HG03039 (cell line): ENCODE data around the gene MECR.

ENCODE experiments used
- ATAC-seq: cut with Tn5 transposase; IDR thresholded peaks from one replicate; pipeline ENCODE4 v1.9.1; 2021; ENCODE audit warnings: mild to moderate bottlenecking, moderate library complexity; ENCODE audit not compliant: unreplicated experiment

MECR gene

DNA sequence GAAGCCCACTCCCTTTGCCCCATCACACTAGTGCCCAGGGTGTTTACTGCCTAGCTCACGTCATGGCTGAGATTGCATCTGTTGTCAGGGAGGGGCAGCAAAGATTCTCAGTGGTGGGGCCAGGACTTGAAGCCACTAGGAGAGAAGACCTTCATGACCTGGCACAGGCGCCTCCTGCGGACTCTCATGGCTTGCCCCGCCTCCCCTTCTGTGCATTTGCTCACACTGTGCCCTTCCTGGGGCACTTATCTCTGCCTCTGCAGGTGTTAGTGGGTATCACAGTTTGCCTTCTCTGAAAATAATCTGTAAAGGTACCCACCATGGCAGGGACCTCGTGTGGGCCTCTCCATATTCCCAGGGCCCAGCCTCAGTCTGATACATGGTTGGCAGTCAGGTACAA lies 25.7 kb upstream of the MECR start:
- no peak for ATAC-seq

DNA sequence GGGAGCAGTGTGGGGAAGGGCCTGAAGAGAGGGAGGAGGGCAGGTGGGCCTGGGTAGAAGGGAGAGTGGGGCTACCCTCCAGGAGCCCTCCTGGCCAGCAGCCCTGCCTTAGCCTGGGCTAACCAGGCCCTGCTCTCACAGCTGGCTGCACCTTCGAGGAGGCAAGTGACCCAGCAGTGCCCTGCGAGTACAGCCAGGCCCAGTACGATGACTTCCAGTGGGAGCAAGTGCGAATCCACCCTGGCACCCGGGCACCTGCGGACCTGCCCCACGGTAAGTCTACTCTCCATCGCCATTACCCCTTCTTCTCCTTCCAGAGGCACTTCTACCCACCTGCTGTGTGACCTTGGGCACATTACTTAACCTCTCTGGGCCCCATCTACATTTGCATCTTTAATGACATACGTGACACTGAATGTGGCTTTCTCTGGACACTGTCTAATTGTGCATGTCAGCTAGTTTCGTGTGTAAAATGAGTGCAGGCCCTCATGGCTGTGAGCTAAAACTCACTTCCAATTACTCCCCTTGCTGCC lies 24.5 kb upstream of the MECR start:
- no peak for ATAC-seq

DNA sequence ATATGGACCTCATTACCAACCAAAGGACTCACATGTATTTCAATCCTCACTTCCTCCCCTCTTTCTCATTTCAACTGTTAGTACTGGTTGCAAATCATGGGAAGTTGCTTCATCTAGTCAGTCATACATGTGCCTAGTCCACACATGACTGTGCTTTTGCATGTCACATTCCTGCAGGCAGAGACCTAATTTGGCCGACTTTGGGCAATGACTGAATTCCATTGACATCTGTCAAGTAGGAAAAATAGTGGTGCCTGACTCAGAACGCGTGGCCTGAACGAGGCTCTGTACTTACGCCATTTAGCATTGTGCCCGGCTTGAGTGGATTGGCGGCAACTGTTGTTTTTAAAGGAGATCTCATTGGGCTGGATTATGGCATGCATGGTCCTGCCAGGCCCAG lies 23.6 kb upstream of the MECR start:
- no peak for ATAC-seq

DNA sequence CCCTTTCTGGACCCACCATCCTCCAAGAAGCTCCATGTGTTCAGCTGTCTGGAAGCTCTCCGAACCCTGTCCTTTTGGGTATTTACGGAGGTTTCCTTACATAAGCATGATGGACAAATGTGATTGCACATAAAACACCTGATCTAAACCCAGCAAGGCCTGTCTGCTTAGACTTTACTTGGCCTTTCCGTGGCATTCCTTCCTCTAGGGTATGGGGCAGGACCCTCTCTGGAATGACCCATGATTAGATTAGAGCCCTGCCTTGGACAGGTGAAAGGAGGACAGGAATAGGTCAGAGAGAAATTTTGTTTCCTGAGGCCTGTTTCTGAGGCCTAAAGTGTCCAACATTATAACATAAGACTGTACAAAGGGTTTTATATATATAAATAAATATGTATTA lies 22.4 kb upstream of the MECR start:
- no peak for ATAC-seq

DNA sequence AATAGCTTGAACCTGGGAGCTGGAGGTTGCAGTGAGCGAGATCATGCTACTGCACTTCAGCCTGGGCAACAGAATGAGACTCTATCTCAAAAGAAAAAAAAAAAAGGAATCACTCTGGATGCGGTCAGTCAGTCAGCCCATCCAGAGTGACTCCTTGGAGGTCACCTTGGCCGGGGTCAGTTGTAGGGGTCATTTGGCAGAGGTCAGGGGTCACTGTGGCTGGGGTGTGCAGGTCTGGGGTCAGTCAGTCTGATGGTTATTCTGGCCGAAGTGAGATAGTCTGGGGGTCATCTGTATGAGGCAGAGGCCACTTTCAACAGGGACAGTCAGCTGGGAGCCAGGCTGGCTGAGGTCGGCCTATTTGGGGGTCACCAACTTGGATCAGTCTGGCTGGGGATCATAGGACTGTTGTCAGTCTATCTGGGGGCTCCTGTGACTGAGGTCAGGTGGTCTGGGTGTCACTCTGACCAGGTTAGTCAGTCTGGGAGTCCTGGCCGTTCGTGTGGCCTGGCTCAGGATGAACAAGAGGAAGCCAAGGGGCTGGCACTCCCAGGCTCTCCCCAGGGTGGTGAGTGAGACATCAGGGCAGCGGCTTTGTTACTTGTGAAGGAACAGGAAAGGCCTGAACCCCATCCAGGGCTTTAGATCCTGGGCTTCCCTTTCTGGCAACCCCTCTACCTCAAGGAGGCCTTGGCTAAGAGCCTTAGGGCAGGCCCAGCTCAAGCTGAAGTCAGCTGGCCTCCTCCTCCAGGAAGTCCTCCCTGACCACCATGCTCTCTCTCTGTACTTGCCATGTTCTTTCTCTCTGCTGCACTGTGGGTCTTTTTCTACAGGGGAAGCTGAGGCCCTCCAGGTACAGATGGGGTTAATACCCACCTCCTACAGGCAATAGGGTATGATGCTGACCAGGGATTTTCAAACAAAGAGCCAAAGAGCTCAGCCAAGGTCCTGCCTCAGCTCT lies 20.7 kb upstream of the MECR start:
- ATAC-seq = no peak

DNA sequence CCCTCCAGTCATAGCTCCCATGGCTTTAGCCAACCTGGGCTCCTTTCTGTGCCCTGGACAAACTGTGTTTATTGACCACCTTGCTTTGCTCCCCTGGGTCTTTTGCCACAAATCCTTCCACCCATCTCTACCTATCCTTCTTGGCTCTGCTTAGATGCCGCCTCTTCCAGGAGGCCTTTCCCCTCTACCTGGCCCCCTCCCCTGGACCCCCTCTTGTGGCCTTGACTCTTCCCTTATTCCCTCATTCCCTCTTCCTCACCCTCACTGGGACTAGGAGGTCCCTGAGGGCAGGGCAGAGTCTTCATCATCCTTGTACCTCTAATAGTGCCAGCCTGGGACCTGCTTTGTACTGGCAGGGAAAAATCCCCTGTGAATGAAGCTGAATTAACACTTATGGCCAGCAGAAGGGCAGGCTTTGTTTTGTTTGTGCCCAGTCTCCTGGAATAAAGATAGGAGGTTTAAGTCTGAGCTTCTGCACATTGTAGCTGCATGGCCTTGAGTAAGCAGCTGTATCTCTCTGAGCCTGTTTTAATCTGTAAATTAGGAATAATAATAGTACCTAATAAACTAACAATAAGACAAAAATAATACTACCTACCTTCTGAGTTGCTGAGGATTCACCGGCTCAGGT lies 19.3 kb upstream of the MECR start:
- ATAC-seq = no peak

DNA sequence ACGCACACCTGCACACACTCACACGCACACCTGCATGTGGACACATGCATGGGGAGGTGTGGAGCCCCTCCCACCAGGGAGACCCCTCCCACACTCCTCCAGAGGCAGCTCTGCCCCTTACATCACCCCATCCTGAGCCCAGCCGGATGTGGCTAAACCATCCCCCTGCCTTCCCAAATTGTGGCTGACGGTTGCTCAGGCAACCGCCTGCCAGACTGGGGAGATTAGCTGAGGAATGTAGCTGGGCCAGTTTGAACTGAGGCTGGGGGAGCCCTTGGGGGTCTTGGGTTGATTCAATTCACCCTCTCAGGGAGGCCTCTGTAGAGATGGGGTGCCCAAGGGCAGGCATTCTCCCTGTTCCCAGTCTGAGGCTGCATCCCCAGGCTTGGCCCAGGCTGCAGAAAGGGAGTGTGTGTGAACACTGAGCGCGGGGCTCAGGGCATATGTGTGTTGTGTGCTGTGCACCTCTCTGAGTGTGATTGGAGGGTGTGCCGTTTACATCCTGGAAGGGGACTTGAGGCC lies 18.5 kb upstream of the MECR start:
- ATAC-seq = no peak

DNA sequence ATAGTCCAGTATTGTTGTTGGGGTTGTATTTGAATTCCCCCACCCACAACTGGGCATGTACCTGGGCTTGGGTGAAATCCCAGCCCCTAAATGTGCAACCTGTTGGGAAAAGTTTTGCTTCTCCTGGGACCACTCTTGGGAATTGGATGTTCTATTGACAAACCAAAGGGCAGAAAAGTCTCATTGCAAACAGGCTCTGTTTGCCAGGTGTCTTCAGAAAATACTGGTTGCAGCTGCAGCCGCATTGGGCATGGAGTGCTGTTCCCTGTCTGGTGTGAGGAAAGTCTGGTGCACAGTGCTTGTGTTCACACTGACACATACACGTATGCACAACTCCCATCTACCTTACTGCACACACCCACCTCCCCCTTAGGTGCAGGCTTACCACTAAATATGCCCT lies 17.7 kb upstream of the MECR start:
- ATAC-seq = no peak

DNA sequence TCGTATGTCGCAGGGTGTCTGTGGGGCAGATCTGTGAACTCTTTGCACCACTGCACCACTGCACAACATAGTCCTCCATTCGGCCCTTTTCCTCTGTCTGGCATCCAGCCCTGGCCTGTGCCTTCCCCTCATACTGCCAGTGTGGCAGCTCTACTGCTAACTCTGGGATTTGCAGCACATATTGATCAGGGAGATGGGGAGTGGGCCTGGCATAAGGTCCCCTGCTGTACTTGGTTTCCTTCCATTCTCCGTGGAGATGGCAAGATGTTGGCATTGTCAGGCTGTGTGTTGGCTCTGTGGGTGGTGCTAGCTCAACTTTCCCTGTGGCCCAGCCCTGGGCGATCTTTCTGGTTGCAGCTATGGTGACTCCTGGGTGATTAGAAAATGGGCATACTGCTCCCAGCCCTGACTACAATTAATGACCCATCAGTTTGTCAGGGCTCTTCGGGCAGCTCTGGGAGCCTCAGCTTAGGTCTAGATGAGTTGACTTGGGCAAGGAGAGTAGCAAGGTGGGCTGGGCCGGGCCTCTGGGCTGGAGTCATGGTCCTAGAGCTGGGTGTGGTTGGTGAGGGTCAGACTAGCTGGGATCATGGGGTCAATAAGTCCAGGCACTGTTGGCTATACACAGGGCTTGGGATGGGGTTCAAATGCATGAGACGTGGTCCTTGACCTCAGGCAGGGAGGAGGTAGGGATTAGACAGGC lies 17.0 kb upstream of the MECR start:
- ATAC-seq = no peak

DNA sequence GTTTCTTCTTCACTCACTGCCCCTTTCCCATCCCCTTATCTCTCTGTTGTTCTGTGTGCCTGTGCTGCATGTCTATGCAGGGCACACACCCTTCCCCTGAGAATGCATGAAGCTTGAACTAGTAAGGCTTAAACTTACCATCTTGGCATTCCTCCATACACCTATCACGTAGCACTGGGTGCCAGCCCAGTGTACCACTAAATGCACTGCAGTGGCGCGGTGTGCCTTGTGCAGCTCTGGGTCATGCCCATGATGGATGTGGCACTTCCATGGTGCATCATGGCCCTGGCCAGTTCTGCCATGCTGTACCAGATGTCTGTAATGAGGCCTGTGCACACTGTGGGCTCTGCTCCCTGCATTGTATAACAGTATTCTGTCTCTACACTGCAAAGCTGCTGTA lies 16.3 kb upstream of the MECR start:
- ATAC-seq = no peak

DNA sequence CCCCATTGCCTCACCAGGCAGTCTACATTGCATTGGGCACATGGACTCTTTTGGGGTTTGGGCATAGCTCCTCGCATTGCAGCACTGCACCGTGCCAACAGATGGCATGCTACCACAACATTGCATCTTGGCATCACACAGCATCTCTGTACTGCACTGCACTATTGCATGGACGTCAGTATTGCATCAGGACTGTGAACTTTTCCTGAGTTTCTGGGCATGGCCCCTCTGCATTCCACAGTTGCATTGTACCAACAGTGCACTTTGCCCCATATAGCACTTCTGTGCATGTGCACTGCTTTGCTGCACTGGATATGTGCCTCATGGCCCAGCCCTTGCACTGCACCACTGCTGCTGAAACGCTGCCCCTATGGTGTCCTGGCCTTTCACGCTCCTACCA lies 15.1 kb upstream of the MECR start:
- ATAC-seq = no peak

DNA sequence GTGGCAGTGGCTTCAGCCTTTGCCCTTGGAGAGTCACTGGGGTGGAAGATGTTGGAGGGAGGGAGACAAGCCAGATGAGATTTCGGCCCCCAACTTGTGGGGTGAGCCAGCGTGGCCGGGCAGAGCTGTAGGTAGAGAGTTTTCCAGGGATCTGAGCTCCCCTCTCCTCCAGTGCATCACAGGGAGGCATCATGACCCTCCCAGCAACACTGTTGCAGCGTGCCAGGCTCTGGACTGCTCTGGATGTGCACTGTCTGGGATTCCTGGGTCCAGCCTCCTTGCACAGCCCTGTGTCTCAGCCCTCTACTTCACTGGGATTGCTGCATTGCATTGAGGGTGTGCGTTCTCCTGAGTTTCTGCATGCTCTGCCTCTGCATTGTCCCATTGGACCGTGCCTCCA lies 14.5 kb upstream of the MECR start:
- ATAC-seq = no peak

DNA sequence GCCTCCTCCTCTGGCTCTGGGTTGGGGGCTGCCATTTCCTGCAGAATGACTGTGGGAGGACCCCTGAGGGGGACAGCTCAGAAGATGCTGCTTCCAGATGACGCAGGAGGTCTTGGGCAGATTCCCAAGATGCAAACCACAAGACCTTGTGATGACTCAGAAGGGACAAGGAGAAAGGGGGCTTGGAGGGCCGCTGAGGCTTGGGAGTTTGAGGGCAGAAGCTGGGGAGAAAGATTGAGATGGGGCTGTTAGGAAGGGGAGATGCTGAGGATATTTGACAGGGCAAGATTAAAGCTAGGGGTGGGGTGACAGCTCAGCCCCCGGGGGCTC lies 13.1 kb upstream of the MECR start:
- no peak for ATAC-seq

DNA sequence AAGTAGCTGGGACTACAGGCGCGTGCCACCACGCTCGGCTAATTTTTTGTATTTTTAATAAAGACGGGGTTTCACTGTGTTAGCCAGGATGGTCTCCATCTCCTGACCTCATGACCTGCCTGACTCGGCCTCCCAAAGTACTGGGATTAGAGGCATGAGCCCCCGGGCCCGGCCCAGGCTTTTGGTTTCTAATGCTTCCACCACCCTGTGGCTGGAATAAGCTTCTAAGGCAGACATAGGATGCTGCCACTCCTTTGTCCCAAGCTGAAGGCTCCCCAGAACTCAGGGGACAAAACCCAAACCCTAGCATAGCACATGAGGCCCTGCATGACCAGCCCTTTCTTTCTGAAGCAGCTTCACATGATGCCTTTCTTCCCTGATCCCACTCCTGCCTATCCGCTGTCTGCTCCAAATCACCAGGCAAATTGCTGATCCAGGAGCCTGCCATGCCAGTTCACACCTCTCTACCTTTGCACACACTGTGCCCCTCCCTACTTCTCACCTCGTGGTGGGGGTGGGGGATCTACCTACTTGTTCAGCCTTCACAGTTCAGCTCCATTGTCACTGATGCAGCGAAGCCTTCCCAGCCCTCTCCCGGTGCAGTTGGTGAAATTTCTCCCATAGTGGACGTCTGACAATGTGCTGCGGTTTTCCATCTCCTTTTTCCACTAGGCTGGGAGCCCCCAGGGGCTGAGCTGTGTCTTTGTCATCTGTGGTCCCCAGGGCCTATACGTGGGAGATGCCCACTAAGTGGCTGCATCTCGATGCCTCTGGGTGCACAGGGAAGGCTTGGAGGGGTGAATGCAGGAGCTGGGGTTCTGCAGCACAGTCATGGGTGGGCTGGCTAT lies 12.5 kb upstream of the MECR start:
- no peak for ATAC-seq

DNA sequence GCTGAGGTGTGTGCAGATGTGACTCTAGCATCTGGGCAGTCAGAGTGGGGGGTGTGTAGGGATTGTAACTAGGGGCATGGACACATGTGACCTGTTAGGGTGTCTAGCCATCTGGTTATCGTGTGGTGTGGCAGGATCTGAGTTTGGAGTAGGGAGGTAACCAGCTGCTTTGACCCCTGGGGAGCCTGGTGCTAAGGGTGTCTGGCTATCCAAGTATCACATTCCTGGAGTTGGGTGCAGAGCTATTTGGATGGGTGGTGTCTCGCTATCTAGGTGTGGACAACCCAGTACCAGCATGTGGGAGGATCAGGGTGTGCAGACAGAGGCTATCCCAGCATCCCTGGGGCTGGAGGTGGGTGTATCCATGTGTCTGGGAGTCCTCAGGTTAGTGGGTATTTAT lies 10.3 kb upstream of the MECR start:
- no peak for ATAC-seq

DNA sequence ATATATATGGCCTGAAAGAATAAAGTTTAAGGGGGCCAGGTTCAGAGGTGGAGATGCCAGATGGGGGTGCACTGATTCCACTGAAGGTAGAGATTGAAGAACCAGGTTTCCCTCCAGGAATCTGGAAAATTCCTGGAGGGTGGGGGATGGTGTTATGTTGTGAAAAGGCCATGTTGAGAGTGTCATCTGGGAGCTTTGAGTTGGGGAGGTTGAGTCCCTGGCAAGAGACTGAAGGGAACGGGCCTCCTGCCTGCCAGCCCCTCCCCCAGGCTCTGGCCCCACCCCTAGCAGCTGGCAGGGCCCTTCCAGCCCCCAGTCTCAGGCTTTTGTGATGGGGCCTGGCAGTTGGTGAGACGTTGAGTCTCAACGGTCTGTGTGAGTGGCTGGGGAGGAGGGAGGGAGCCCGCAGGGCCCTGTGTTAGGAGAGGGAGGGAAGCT lies 9.7 kb upstream of the MECR start:
- no peak for ATAC-seq

DNA sequence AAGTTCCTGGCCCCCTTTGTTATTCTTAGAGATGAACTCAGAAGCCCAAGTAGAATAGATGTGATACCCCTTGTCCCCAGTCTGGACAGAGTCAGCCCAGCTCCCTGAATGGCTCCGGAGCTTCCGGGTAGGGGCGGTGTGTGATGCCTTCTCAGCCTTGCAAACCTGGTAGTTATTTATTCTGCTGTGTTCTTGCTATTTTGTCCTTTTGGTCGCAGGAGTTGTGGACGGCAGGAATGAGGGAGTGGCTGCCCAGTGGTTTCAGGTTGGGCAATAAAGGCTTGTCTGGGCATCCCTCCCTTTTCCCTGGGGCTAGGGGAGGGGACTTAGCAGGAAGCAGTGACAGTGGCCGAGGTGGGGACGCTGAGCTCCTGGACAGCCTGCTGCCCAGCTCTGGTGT lies 8.4 kb upstream of the MECR start:
- ATAC-seq = no peak

DNA sequence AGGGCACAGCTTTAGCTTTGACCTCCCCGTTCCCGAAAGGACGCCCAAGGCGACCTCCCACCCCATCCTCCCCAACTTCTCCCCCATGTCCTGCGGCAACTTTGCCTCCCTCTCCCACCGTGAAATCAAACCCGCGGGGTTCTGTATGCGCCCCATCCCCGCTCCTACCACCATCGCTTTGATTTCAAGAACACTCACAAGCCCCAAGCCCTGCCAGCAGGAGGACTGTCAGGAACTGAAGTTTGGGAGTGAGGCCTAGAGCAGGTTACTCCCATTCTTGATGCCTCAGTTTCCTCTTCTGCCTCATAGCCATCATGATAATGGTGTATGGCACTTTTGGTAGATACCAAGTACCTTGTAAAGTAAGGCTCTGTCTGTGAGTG lies 7.9 kb upstream of the MECR start:
- ATAC-seq = no peak

DNA sequence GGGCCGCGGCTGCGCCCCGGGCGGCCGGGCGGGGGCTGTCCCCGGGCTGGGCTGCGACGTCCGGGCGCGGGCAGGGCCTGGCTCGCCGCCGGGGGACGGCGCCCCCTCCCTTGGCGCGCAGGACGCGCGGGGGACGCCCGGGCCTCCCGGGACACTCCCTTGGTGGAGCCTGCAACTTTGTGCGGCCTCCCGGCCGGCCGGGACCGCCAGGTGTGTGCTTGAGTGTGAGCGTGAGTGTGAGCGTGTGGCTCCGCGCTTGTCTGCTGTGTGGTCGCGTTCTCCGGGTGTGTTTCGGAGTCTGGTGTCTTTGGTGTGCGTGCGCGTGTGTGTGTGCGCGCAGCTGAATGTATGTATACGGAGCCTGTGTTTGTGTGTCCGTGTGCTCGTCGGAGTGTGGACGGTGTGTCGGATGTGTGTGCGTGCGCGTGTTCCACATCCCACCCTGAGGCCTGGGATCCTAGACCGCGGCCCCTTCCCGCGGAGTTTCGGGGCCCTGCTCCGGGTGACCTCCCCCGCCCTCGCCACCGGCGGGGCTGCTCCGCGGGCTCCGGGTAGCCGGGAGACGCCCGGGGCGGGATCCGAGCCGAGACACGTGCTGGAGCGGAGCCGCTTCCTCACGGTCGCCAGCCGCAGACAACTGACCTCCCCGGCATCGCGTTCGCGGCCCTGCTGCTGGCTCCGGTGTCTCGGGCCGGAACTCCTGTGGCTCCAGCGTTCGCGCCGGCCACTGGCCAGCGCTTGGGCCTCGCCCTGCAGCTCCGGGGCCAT lies 7.3 kb upstream of the MECR start:
- no peak for ATAC-seq
